B cell (primary cell): ENCODE data around the gene ADAR. TPM values are rescaled to one million over a fixed set of nuclear protein-coding genes. Genes with fewer than 3 reads are reported as not detected.

Source experiments
- ATAC-seq: fragments of 200-7000 bp; cut with Tn5 transposase; one replicate; pipeline ENCODE4 v1.10.0; 2021; ENCODE audit warnings: low read depth, mild to moderate bottlenecking, moderate number of reproducible peaks, moderate library complexity
- CTCF ChIA-PET: fragments of 350-600 bp; sonication (Branson Sonifier 250); formaldehyde crosslinking; loops from one replicate; lab custom pipeline; 2021; ENCODE audit warnings: antibody characterized with exemption, inconsistent platforms; lab: Charles Lee
- POLR2A ChIA-PET: fragments of 350-600 bp; sonication (Branson Sonifier 250); formaldehyde crosslinking; loops from one replicate; lab custom pipeline; 2021; ENCODE audit warnings: antibody characterized with exemption; lab: Charles Lee
- DNase-seq: peaks from one replicate; pipeline ENCODE4 v3.0.0; 2013
- H2AFZ ChIP-seq: 2 replicates; pipeline ENCODE4 v1.6.1; 2012; ENCODE audit warnings: mild to moderate bottlenecking, low read depth, low read length; ENCODE audit not compliant: insufficient read depth, poor library complexity, severe bottlenecking
- H3K27ac ChIP-seq, 2 donors: 1 replicate in 1 of 2; 2 replicates in 1 of 2; pipeline ENCODE4 v1.5.1; 2012 to 2013; ENCODE audit warnings: low read length in 2 of 2, mild to moderate bottlenecking in 2 of 2, moderate library complexity in 1 of 2
- H3K27me3 ChIP-seq, 4 experiments: fragments of 200-600 bp in 1 of 4; sonication (generic) in 1 of 4; replicated peaks in 1 of 4; 1 replicate in 2 of 4; 2 replicates in 2 of 4; pipeline versions ENCODE4 v1.6.1 to v1.7.0; 2013 to 2016; ENCODE audit warnings: low read length in 3 of 4, mild to moderate bottlenecking in 2 of 4, mixed read lengths in 1 of 4, moderate library complexity in 1 of 4; ENCODE audit not compliant: insufficient read depth in 4 of 4, control insufficient read depth in 3 of 4; ENCODE audit errors: control extremely low read depth in 1 of 4
- H3K36me3 ChIP-seq, 2 experiments: replicated peaks in 1 of 2; 1 replicate in 1 of 2; 2 replicates in 1 of 2; pipeline versions ENCODE4 v1.6.1 to v1.7.1; 2013; ENCODE audit warnings: low read length in 1 of 2; ENCODE audit not compliant: insufficient read depth in 2 of 2, control insufficient read depth in 1 of 2; ENCODE audit errors: control extremely low read depth in 1 of 2, extremely low read depth in 1 of 2
- H3K4me1 ChIP-seq, 2 donors: fragments of 200-600 bp in 1 of 2; sonication (generic) in 1 of 2; 1 replicate in 1 of 2; 2 replicates in 1 of 2; pipeline versions ENCODE4 v1.5.1 to v1.6.1; 2013 to 2017; ENCODE audit warnings: low read length in 2 of 2; ENCODE audit not compliant: control insufficient read depth in 2 of 2, insufficient read depth in 2 of 2
- H3K4me2 ChIP-seq: replicated peaks from 2 replicates; pipeline ENCODE3; 2012; ENCODE audit warnings: mild to moderate bottlenecking, low read depth, low read length; ENCODE audit not compliant: poor library complexity, severe bottlenecking
- H3K4me3 ChIP-seq, 5 experiments: fragments of 200-600 bp in 1 of 5; sonication (generic) in 1 of 5; 1 replicate in 3 of 5; 2 replicates in 2 of 5; pipeline versions ENCODE4 v1.5.1 to v1.7.0; 2011 to 2016; ENCODE audit warnings: low read length in 4 of 5, mild to moderate bottlenecking in 4 of 5, low read depth in 2 of 5, control low read depth in 1 of 5, moderate library complexity in 1 of 5; ENCODE audit not compliant: insufficient read depth in 1 of 5; ENCODE audit errors: control extremely low read depth in 1 of 5, extremely low read depth in 1 of 5
- H3K79me2 ChIP-seq: fragments of 200-600 bp; sonication (generic); one replicate; pipeline ENCODE4 v1.6.0; 2016; ENCODE audit warnings: low read length; ENCODE audit not compliant: control insufficient read depth, insufficient read depth
- H3K9ac ChIP-seq: fragments of 200-600 bp; sonication (generic); 2 replicates; pipeline ENCODE4 v1.6.1; 2017; ENCODE audit warnings: mild to moderate bottlenecking, low read length, moderate library complexity
- H3K9me3 ChIP-seq, 3 donors: one replicate each; pipeline versions ENCODE4 v1.6.1 to v1.7.1; 2013; ENCODE audit warnings: low read length in 2 of 3; ENCODE audit not compliant: control insufficient read depth in 2 of 3, insufficient read depth in 1 of 3; ENCODE audit errors: control extremely low read depth in 1 of 3
- H4K20me1 ChIP-seq: 2 replicates; pipeline ENCODE4 v1.6.0; 2012; ENCODE audit warnings: mild to moderate bottlenecking, low read length; ENCODE audit not compliant: insufficient read depth, control insufficient read depth, poor library complexity, severe bottlenecking
- H3K27ac Mint-ChIP-seq: one replicate; pipeline ENCODE4 v1.8.0; 2021; ENCODE audit warnings: mixed read lengths
- H3K27me3 Mint-ChIP-seq: one replicate; pipeline ENCODE4 v1.8.0; 2021; ENCODE audit warnings: mixed read lengths
- H3K4me1 Mint-ChIP-seq: one replicate; pipeline ENCODE4 v1.8.0; 2021; ENCODE audit warnings: mixed read lengths
- H3K4me3 Mint-ChIP-seq: one replicate; pipeline ENCODE4 v1.8.0; 2021; ENCODE audit warnings: mixed read lengths
- H3K9me3 Mint-ChIP-seq: one replicate; pipeline ENCODE4 v1.8.0; 2022; ENCODE audit warnings: mixed read lengths; ENCODE audit not compliant: insufficient read depth
- CTCF ChIP-seq: fragments of 200-600 bp; IDR thresholded peaks from one replicate; pipeline ENCODE4 v1.8.0; 2022; ENCODE audit warnings: antibody characterized with exemption, mild to moderate bottlenecking
- EZH2 ChIP-seq: IDR thresholded peaks from 2 replicates; pipeline ENCODE4 v1.6.1; 2012; ENCODE audit warnings: borderline replicate concordance, low read depth, mild to moderate bottlenecking, moderate library complexity, low read length; ENCODE audit not compliant: insufficient read depth, poor library complexity, severe bottlenecking
- WGBS: methylation state at CpG from one replicate; pipeline ENCODE4 v1.1.5; 2013; ENCODE audit warnings: missing lambda C conversion rate; ENCODE audit not compliant: insufficient coverage; 5-methylcytosine and 5-hydroxymethylcytosine counted together
- intact Hi-C: fragments of 100-400 bp; cut with micrococcal nuclease; formaldehyde crosslinking; loops from one replicate; pipeline ENCODE4 v1.10.0; 2022
- polyA plus RNA-seq: library from polyadenylated mRNA; depleted of rRNA; stranded (reverse); fragments of >200 nt; gene quantifications from 2 replicates; pipeline ENCODE4 v1.2.3, GENCODE V29; 2012
- total RNA-seq, 2 donors: library from RNA; stranded (reverse); fragments of 120-200 nt in 1 of 2; gene quantifications; 1 replicate in 1 of 2; 2 replicates in 1 of 2; pipeline versions ENCODE4 v1.2.3 to v1.2.4, GENCODE V29; 2013 to 2022

The ADAR gene
- total and polyA plus RNA-seq, 2 donors (not counting 1 experiment from before 2014, with no cell fraction given) = 64.9 to 241 TPM

- intact Hi-C loops = no loop called here
- ChIA-PET CTCF (no interaction called here), POLR2A (no interaction called here)
- TF ChIP-seq EZH2 (no peak), CTCF (no peak)
- Histone ChIP-seq H3K27ac (no peak overlapping the region), H3K4me1 (no peaks in the 10 kb centered on the region), H3K9me3 (peaks cover 2 to 8% (median 5%) of the 10 kb centered on the region in 3 donors), H3K27me3 (peaks cover 0 to 23% (median 11%) of the 10 kb centered on the region in 4 experiments), H3K9ac (no peak overlapping the region), H3K4me3 (no peak overlapping the region), H3K4me2 (no peak overlapping the region), H4K20me1 (no peaks in the 10 kb centered on the region), H3K36me3 (no peaks in the 10 kb centered on the region), H3K79me2 (no peaks in the 10 kb centered on the region), H2AFZ (no peak overlapping the region)
- Mint-ChIP-seq H3K9me3 (no peaks in the 10 kb centered on the region), H3K4me1 (no peaks in the 10 kb centered on the region), H3K4me3 (no peak overlapping the region), H3K27me3 (peaks cover 43% of the 10 kb centered on the region), H3K27ac (no peak overlapping the region)
- DNase-seq = no peak
- ATAC-seq = no peak
- WGBS = no CpG with 5 or more reads among the region's 2 CpGs
These were observed 27.2 kb upstream of the ADAR start for GRCh38 chr1:154635171-154635570.

GRCh38 chr1:154629675-154630073 is 21.7 kb upstream of the ADAR start:
- H3K9me3 Mint-ChIP-seq = peaks cover 4% of the 10 kb centered on the region
- POLR2A ChIA-PET = interaction anchor here (0.7 kb wide), 1 partner anchor 20 kb away, joined by 4 read pairs; no protein-coding TSS in a partner anchor
- H3K79me2 ChIP-seq = peaks cover 33% of the 10 kb centered on the region
- peaks cover 0 to 2% (median 0%) of the 10 kb centered on the region in 3 donors for H3K9me3 ChIP-seq
- no peak overlapping the region for H3K4me2 ChIP-seq
- DNase-seq (no peak), ATAC-seq (no peak)
- no peak overlapping the region for H3K27ac ChIP-seq
- no peak overlapping the region for H2AFZ ChIP-seq
- H4K20me1 ChIP-seq = peaks cover 4% of the 10 kb centered on the region
- peaks cover 22% of the 10 kb centered on the region for H3K4me1 Mint-ChIP-seq
- no peak overlapping the region for H3K4me3 Mint-ChIP-seq
- H3K27ac Mint-ChIP-seq = no peak overlapping the region
- H3K27me3 Mint-ChIP-seq = peaks cover 11% of the 10 kb centered on the region
- H3K27me3 ChIP-seq = peaks cover 0 to 3% (median 0%) of the 10 kb centered on the region in 4 experiments
- H3K4me3 ChIP-seq = no peak overlapping the region
- no peaks in the 10 kb centered on the region for H3K36me3 ChIP-seq
- H3K4me1 ChIP-seq = peaks cover 8 to 12% of the 10 kb centered on the region in 2 donors
- WGBS = no CpG with 5 or more reads among the region's 1 CpG
- H3K9ac ChIP-seq = no peak overlapping the region
- intact Hi-C loops = loop anchor here (5.0 kb wide), 1 partner anchor 707 kb away; the partner anchor contains the start of gene GATAD2B
- TF ChIP-seq CTCF (no peak), EZH2 (no peak)
- CTCF ChIA-PET = interaction anchor here (1.1 to 1.7 kb wide), 2 partner anchors 24 to 70 kb away, joined by 3 to 7 read pairs; no protein-coding TSS in a partner anchor
